HepG2 (cell line): Measurements from ENCODE around the gene ONECUT2. TPM values are rescaled to one million over a fixed set of nuclear protein-coding genes. Genes with fewer than 3 reads are reported as not detected.
A peak's percentile ranks its signal among the peaks of the same experiment; 100 is the strongest.

Source experiments
- HOXA3 ChIP-seq: sonication (generic); formaldehyde crosslinking; IDR thresholded peaks from 2 replicates; pipeline ENCODE4 v1.5.0; 2020; ENCODE audit warnings: missing genetic modification reagents
- MLXIP ChIP-seq: sonication (generic); formaldehyde crosslinking; IDR thresholded peaks from 2 replicates; pipeline ENCODE4 v1.9.0; 2021; ENCODE audit warnings: missing genetic modification reagents, borderline replicate concordance
- NFIC ChIP-seq: IDR thresholded peaks from 2 replicates; pipeline ENCODE4 v1.6.1; 2012; ENCODE audit warnings: mild to moderate bottlenecking, low read length, inconsistent platforms
- NONO ChIP-seq, 2 experiments: fragments of 450-650 bp in 1 of 2; sonication (generic) in 1 of 2; formaldehyde crosslinking in 1 of 2; IDR thresholded peaks in 1 of 2; conservative IDR thresholded peaks in 1 of 2; 2 replicates each; pipeline versions ENCODE4 v1.6.1 to v1.8.0; 2017 to 2022; ENCODE audit warnings: mild to moderate bottlenecking in 1 of 2, missing genetic modification reagents in 1 of 2, moderate library complexity in 1 of 2
- PITX1 ChIP-seq: sonication (generic); formaldehyde crosslinking; IDR thresholded peaks from 2 replicates; pipeline ENCODE4 v1.5.1; 2020; ENCODE audit warnings: mild to moderate bottlenecking, missing genetic modification reagents
- THAP11 ChIP-seq: IDR thresholded peaks from 2 replicates; pipeline ENCODE4 v1.6.1; 2016; ENCODE audit warnings: missing biosample characterization, missing genetic modification reagents
- TRIM24 ChIP-seq: sonication (generic); formaldehyde crosslinking; IDR thresholded peaks from 2 replicates; pipeline ENCODE4 v1.8.0; 2022; ENCODE audit warnings: mild to moderate bottlenecking, missing genetic modification reagents
- YEATS4 ChIP-seq: sonication (generic); formaldehyde crosslinking; IDR thresholded peaks from 2 replicates; pipeline ENCODE4 v1.4.0; 2020; ENCODE audit warnings: missing genetic modification reagents, borderline replicate concordance
- ZFP1 ChIP-seq: IDR thresholded peaks from 2 replicates; pipeline ENCODE4 v1.6.1; 2016
- ZGPAT ChIP-seq: IDR thresholded peaks from 2 replicates; pipeline ENCODE4 v1.6.1; 2016; ENCODE audit warnings: mild to moderate bottlenecking
- ZNF3 ChIP-seq: IDR thresholded peaks from 2 replicates; pipeline ENCODE4 v1.7.0; 2017; ENCODE audit warnings: inconsistent platforms
- ZNF407 ChIP-seq: sonication (generic); formaldehyde crosslinking; IDR thresholded peaks from one replicate; pipeline ENCODE4 v1.5.1; 2020; ENCODE audit warnings: mild to moderate bottlenecking, missing genetic modification reagents; ENCODE audit errors: not compliant biosample characterization
- ZNF468 ChIP-seq: sonication (generic); formaldehyde crosslinking; IDR thresholded peaks from 2 replicates; pipeline ENCODE4 v1.8.0; 2022; ENCODE audit warnings: mild to moderate bottlenecking, moderate library complexity, missing genetic modification reagents
- polyA plus RNA-seq, 8 experiments: library from polyadenylated mRNA; depleted of rRNA in 3 of 8; stranded (reverse) in 7 of 8; unstranded in 1 of 8; fragments of >200 nt; fragmentation: Illumina TruSeq in 4 of 8; extraction: Trizol in 4 of 8; gene quantifications; 2 replicates each; pipeline versions ENCODE4 v1.2.1 to v1.2.3, GENCODE V29; 2011 to 2016; ENCODE audit warnings: low read depth in 4 of 8, missing spikeins in 1 of 8, mixed read lengths in 1 of 8; ENCODE audit not compliant: insufficient read depth in 1 of 8
- total RNA-seq, 5 experiments: library from RNA; depleted of rRNA; stranded (reverse); fragments of >200 nt; fragmentation: Illumina TruSeq; extraction: Trizol; gene quantifications; 2 replicates each; pipeline ENCODE4 v1.2.3, GENCODE V29; 2016; ENCODE audit warnings: low read depth in 1 of 5
- TF ChIP-seq, protein P1 (sequence below): sonication (generic); formaldehyde crosslinking; IDR thresholded peaks from 2 replicates; pipeline ENCODE4 v1.4.0; 2020; ENCODE audit warnings: missing genetic modification reagents, mild to moderate bottlenecking, borderline replicate concordance
- TF ChIP-seq, protein P2 (sequence below): sonication (generic); formaldehyde crosslinking; IDR thresholded peaks from 2 replicates; pipeline ENCODE4 v1.8.1; 2023; ENCODE audit warnings: mild to moderate bottlenecking, missing genetic modification reagents, borderline replicate concordance

ONECUT2 gene
- total and polyA plus RNA-seq, 2 of the 13 experiments (the other 11 are each of a cell fraction or from before 2014, with no cell fraction given): 3.0 to 3.2 TPM

- TF ChIP-seq, protein P1, sequence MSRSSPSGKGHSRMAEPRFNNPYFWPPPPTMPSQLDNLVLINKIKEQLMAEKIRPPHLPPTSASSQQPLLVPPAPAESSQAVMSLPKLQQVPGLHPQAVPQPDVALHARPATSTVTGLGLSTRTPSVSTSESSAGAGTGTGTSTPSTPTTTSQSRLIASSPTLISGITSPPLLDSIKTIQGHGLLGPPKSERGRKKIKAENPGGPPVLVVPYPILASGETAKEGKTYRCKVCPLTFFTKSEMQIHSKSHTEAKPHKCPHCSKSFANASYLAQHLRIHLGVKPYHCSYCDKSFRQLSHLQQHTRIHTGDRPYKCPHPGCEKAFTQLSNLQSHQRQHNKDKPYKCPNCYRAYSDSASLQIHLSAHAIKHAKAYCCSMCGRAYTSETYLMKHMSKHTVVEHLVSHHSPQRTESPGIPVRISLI (CRISPR knock-in tag): no peak
- TF ChIP-seq ZFP1 (0 out of 2 replicates have a peak, but pooled peaks have one; percentile 24), NONO (IDR thresholded peaks at IDR 0.05) (no peak), NONO (CRISPR knock-in tag; conservative IDR thresholded peaks at IDR 0.05) (0 out of 2 replicates have a peak, but pooled peaks have one; percentile 30), ZNF407 (no peak), HOXA3 (CRISPR knock-in tag) (peak; percentile 83), YEATS4 (CRISPR knock-in tag) (peak; percentile 53; the same call in 1 of the 2 replicates), THAP11 (peak; percentile 50; the same call in 1 of the 2 replicates), PITX1 (peak; percentile 83), ZNF468 (CRISPR knock-in tag) (no peak), TRIM24 (CRISPR knock-in tag) (no peak), ZNF3 (no peak), ZGPAT (CRISPR knock-in tag) (peak; percentile 58; the same call in 1 of the 2 replicates), MLXIP (CRISPR knock-in tag) (peak; percentile 92), NFIC (peak; percentile 70; the same call in 1 of the 2 replicates)
- TF ChIP-seq, protein P2, sequence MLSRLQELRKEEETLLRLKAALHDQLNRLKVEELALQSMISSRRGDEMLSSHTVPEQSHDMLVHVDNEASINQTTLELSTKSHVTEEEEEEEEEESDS (CRISPR knock-in tag): no peak
Observed at GRCh38 chr18:57422313-57422872, 12.8 kb upstream of the ONECUT2 start (continued).
